GM21526 (cell line): ENCODE measurements around the gene CBARP.
"Not testable (repeated sequence)": the region's sequence is repeated elsewhere in the genome, so short reads cannot be mapped to it uniquely, and the experiment has no call there.

Source experiments
- ATAC-seq: cut with Tn5 transposase; IDR thresholded peaks from one replicate; pipeline ENCODE4 v1.9.1; 2021; ENCODE audit warnings: moderate library complexity; ENCODE audit not compliant: unreplicated experiment, low FRiP score

CBARP gene

GRCh38 chr19:1254530-1255185 is 16.9 kb upstream of the CBARP start:
- no peak for ATAC-seq

GRCh38 chr19:1254081-1254527 is 16.3 kb upstream of the CBARP start:
- no peak for ATAC-seq

- ATAC-seq, result no peak
Observed at GRCh38 chr19:1253514-1254080, 15.8 kb upstream of the CBARP start.

GRCh38 chr19:1252821-1253513 is 15.2 kb upstream of the CBARP start:
- no peak for ATAC-seq

GRCh38 chr19:1252221-1252820 is 14.5 kb upstream of the CBARP start:
- no peak for ATAC-seq

- no peak for ATAC-seq
Observed at GRCh38 chr19:1251330-1252220, 13.8 kb upstream of the CBARP start.

GRCh38 chr19:1250437-1251260 is 12.8 kb upstream of the CBARP start:
- no peak for ATAC-seq

GRCh38 chr19:1249990-1250436 is 12.2 kb upstream of the CBARP start:
- ATAC-seq, result no peak

- peak; percentile 31 for ATAC-seq
Observed at GRCh38 chr19:1249298-1249989, 11.6 kb upstream of the CBARP start.

GRCh38 chr19:1248786-1249297 is 11.0 kb upstream of the CBARP start:
- ATAC-seq, result peak; percentile 25

GRCh38 chr19:1248139-1248785 is 10.5 kb upstream of the CBARP start, which contains the start of gene MIDN:
TSS of gene MIDN (plus strand) at chr19:1248583. CDS start at chr19:1250297, 1,714 bp downstream.
- peak; percentile 8 for ATAC-seq

- ATAC-seq, result no peak
Observed at GRCh38 chr19:1247748-1248138, 9.9 kb upstream of the CBARP start.

GRCh38 chr19:1246265-1247087 is 8.7 kb upstream of the CBARP start:
- not testable (repeated sequence) for ATAC-seq

GRCh38 chr19:1245494-1246264 is 7.9 kb upstream of the CBARP start:
- no peak for ATAC-seq

- ATAC-seq, result no peak
Observed at GRCh38 chr19:1244693-1245451, 7.1 kb upstream of the CBARP start.
